HepG2 (cell line): ENCODE results near the gene SCARF1. TPM values are rescaled to one million over a fixed set of nuclear protein-coding genes. Genes with fewer than 3 reads are reported as not detected.
A peak's percentile ranks its signal among the peaks of the same experiment; 100 is the strongest.

Experiments
- CERS6 ChIP-seq: sonication (generic); formaldehyde crosslinking; IDR thresholded peaks from 2 replicates; pipeline ENCODE4 v1.5.0; 2020; ENCODE audit warnings: missing genetic modification reagents
- CREM ChIP-seq, 2 experiments: sonication (generic) in 1 of 2; formaldehyde crosslinking in 1 of 2; IDR thresholded peaks; 2 replicates each; pipeline versions ENCODE4 v1.4.0 to v1.6.1; 2016 to 2020; ENCODE audit warnings: antibody characterized with exemption in 1 of 2, mild to moderate bottlenecking in 1 of 2, missing genetic modification reagents in 1 of 2
- E2F5 ChIP-seq: sonication (generic); formaldehyde crosslinking; conservative IDR thresholded peaks from 2 replicates; pipeline ENCODE4 v1.4.0; 2020; ENCODE audit warnings: missing genetic modification reagents
- HNF1A ChIP-seq, 2 experiments: sonication (generic) in 1 of 2; formaldehyde crosslinking in 1 of 2; IDR thresholded peaks; 2 replicates each; pipeline versions ENCODE4 v1.4.0 to v1.6.1; 2016 to 2020; ENCODE audit warnings: borderline replicate concordance in 1 of 2, low read depth in 1 of 2, mild to moderate bottlenecking in 1 of 2, missing genetic modification reagents in 1 of 2
- KDM4B ChIP-seq: sonication (generic); formaldehyde crosslinking; IDR thresholded peaks from 2 replicates; pipeline ENCODE4 v1.4.0; 2020; ENCODE audit warnings: missing genetic modification reagents
- MAX ChIP-seq: IDR thresholded peaks from 2 replicates; pipeline ENCODE4 v1.6.1; 2012; ENCODE audit warnings: inconsistent platforms
- NCOA2 ChIP-seq: sonication (generic); formaldehyde crosslinking; IDR thresholded peaks from 2 replicates; pipeline ENCODE4 v1.8.0; 2022; ENCODE audit warnings: inconsistent platforms
- PHF21A ChIP-seq: sonication (generic); formaldehyde crosslinking; IDR thresholded peaks from 2 replicates; pipeline ENCODE4 v1.5.0; 2020; ENCODE audit warnings: mild to moderate bottlenecking, missing genetic modification reagents
- RXRB ChIP-seq: IDR thresholded peaks from 2 replicates; pipeline ENCODE4 v1.6.1; 2016; ENCODE audit warnings: borderline replicate concordance, missing genetic modification reagents, missing compliant biosample characterization
- SNAI1 ChIP-seq: sonication (generic); formaldehyde crosslinking; IDR thresholded peaks from 2 replicates; pipeline ENCODE4 v1.5.0; 2020; ENCODE audit warnings: mild to moderate bottlenecking, missing genetic modification reagents, borderline replicate concordance
- STAT5B ChIP-seq: sonication (generic); formaldehyde crosslinking; IDR thresholded peaks from 2 replicates; pipeline ENCODE4 v1.4.0; 2020; ENCODE audit warnings: missing genetic modification reagents
- TCF7 ChIP-seq: sonication (generic); IDR thresholded peaks from 2 replicates; pipeline ENCODE4 v1.6.1; 2016; ENCODE audit warnings: antibody characterized with exemption, low read depth
- USF2 ChIP-seq, 2 experiments: sonication (generic) in 1 of 2; formaldehyde crosslinking in 1 of 2; IDR thresholded peaks; 2 replicates each; pipeline versions ENCODE4 v1.5.1 to v1.6.1; 2011 to 2020; ENCODE audit warnings: borderline replicate concordance in 1 of 2, low read depth in 1 of 2, low read length in 1 of 2, mild to moderate bottlenecking in 1 of 2, missing genetic modification reagents in 1 of 2, moderate library complexity in 1 of 2
- ZBTB39 ChIP-seq: sonication (generic); formaldehyde crosslinking; IDR thresholded peaks from 2 replicates; pipeline ENCODE4 v1.5.0; 2020; ENCODE audit warnings: missing genetic modification reagents
- ZNF543 ChIP-seq: sonication (generic); formaldehyde crosslinking; IDR thresholded peaks from 2 replicates; pipeline ENCODE4 v1.4.0; 2020; ENCODE audit warnings: mild to moderate bottlenecking, missing genetic modification reagents
- polyA plus RNA-seq, 8 experiments: library from polyadenylated mRNA; depleted of rRNA in 3 of 8; stranded (reverse) in 7 of 8; unstranded in 1 of 8; fragments of >200 nt; fragmentation: Illumina TruSeq in 4 of 8; extraction: Trizol in 4 of 8; gene quantifications; 2 replicates each; pipeline versions ENCODE4 v1.2.1 to v1.2.3, GENCODE V29; 2011 to 2016; ENCODE audit warnings: low read depth in 4 of 8, missing spikeins in 1 of 8, mixed read lengths in 1 of 8; ENCODE audit not compliant: insufficient read depth in 1 of 8
- total RNA-seq, 5 experiments: library from RNA; depleted of rRNA; stranded (reverse); fragments of >200 nt; fragmentation: Illumina TruSeq; extraction: Trizol; gene quantifications; 2 replicates each; pipeline ENCODE4 v1.2.3, GENCODE V29; 2016; ENCODE audit warnings: low read depth in 1 of 5

Gene SCARF1
- total and polyA plus RNA-seq, 2 of the 13 experiments (the other 11 are each of a cell fraction or from before 2014, with no cell fraction given): 0.24 to 0.71 TPM

- no peak for TF ChIP-seq ZNF543 (CRISPR knock-in tag)
- TF ChIP-seq ZBTB39 (CRISPR knock-in tag): no peak
- peak; percentile 54; the same call in 1 of the 2 replicates for TF ChIP-seq PHF21A (CRISPR knock-in tag)
- TF ChIP-seq E2F5 (CRISPR knock-in tag): no peak
- TF ChIP-seq STAT5B (CRISPR knock-in tag): no peak
- no peak for TF ChIP-seq USF2 (IDR thresholded peaks at IDR 0.05; ENCODE audit: low read depth, low read length)
- TF ChIP-seq USF2 (CRISPR knock-in tag; IDR thresholded peaks at IDR 0.05; ENCODE audit: borderline replicate concordance): no peak
- peak; percentile 39; the same call in 1 of the 2 replicates for TF ChIP-seq CREM (IDR thresholded peaks at IDR 0.05)
- TF ChIP-seq CREM (CRISPR knock-in tag; IDR thresholded peaks at IDR 0.05): no peak
- no peak for TF ChIP-seq CERS6 (CRISPR knock-in tag)
- peak; percentile 93 for TF ChIP-seq RXRB (CRISPR knock-in tag)
- no peak for TF ChIP-seq SNAI1 (CRISPR knock-in tag)
- TF ChIP-seq KDM4B (CRISPR knock-in tag): no peak
- peak; percentile 56; the same call in 1 of the 2 replicates for TF ChIP-seq NCOA2 (CRISPR knock-in tag)
- peak; percentile 50; the same call in 1 of the 2 replicates for TF ChIP-seq TCF7
- peak; percentile 78 for TF ChIP-seq MAX
- TF ChIP-seq HNF1A (IDR thresholded peaks at IDR 0.05; ENCODE audit: low read depth): no peak
- TF ChIP-seq HNF1A (CRISPR knock-in tag; IDR thresholded peaks at IDR 0.05; ENCODE audit: borderline replicate concordance): no peak
Measured at GRCh38 chr17:1592751-1593629, 52.5 kb downstream of the SCARF1 start (continued).
